ENCODE data around the gene KCNN3.
A peak's percentile ranks its signal among the peaks of the same experiment; 100 is the strongest.

Gene KCNN3

GRCh38 chr1:154906621-154907081 lies 36.6 kb upstream of the KCNN3 start:
- peak; percentile 20 for TF ChIP-seq CTCF (IDR thresholded peaks at IDR 0.05; ENCODE audit: borderline replicate concordance, control extremely low read depth, extremely low read depth, insufficient read depth, missing control alignments)
- in situ Hi-C loops (cut with MboI; ENCODE audit: low sequenced_read_pairs, unreplicated experiment), result no loop called here
- no peak for DNase-seq (ENCODE audit: low spot score)

- in situ Hi-C loops (cut with MboI; ENCODE audit: low sequenced_read_pairs, unreplicated experiment), result no loop called here
- no peak for DNase-seq (ENCODE audit: low spot score)
- TF ChIP-seq CTCF (IDR thresholded peaks at IDR 0.05; ENCODE audit: borderline replicate concordance, control extremely low read depth, extremely low read depth, insufficient read depth, missing control alignments), result no peak
Observed at GRCh38 chr1:154902938-154903566, 33.0 kb upstream of the KCNN3 start.

- TF ChIP-seq CTCF (IDR thresholded peaks at IDR 0.05; ENCODE audit: borderline replicate concordance, control extremely low read depth, extremely low read depth, insufficient read depth, missing control alignments), result no peak
- in situ Hi-C loops (cut with MboI; ENCODE audit: low sequenced_read_pairs, unreplicated experiment), result no loop called here
- no peak for DNase-seq (ENCODE audit: low spot score)
Observed at GRCh38 chr1:154901591-154901990, 31.5 kb upstream of the KCNN3 start.

- no peak for TF ChIP-seq CTCF (IDR thresholded peaks at IDR 0.05; ENCODE audit: borderline replicate concordance, control extremely low read depth, extremely low read depth, insufficient read depth, missing control alignments)
- no peak for DNase-seq (ENCODE audit: low spot score)
- in situ Hi-C loops (cut with MboI; ENCODE audit: low sequenced_read_pairs, unreplicated experiment), result loop anchor here (25.0 kb wide), 1 partner anchor 337 kb away; the partner anchor contains the start of genes CHRNB2 and UBE2Q1
Observed at GRCh38 chr1:154899041-154899440, 29.0 kb upstream of the KCNN3 start.

- in situ Hi-C loops (cut with MboI; ENCODE audit: low sequenced_read_pairs, unreplicated experiment), result loop anchor here (25.0 kb wide), 1 partner anchor 335 kb away; the partner anchor contains the start of genes CHRNB2 and UBE2Q1
Observed at GRCh38 chr1:154896771-154897286, 26.7 kb upstream of the KCNN3 start.

GRCh38 chr1:154895798-154896197 lies 25.7 kb upstream of the KCNN3 start:
- in situ Hi-C loops (cut with MboI; ENCODE audit: low sequenced_read_pairs, unreplicated experiment), result loop anchor here (25.0 kb wide), 1 partner anchor 333 kb away; the partner anchor contains the start of genes CHRNB2 and UBE2Q1
- DNase-seq (ENCODE audit: low spot score), result no peak

More at GRCh38 chr1:154896771-154897286, 26.7 kb upstream of the KCNN3 start:
- no peak for DNase-seq (ENCODE audit: low spot score)
- no peak for TF ChIP-seq CTCF (IDR thresholded peaks at IDR 0.05; ENCODE audit: borderline replicate concordance, control extremely low read depth, extremely low read depth, insufficient read depth, missing control alignments)

More at GRCh38 chr1:154895798-154896197, 25.7 kb upstream of the KCNN3 start:
- TF ChIP-seq CTCF (IDR thresholded peaks at IDR 0.05; ENCODE audit: borderline replicate concordance, control extremely low read depth, extremely low read depth, insufficient read depth, missing control alignments), result no peak

All from GM13976 (cell line).